Measurements from ENCODE around the gene PTPRA. TPM values are rescaled to one million over a fixed set of nuclear protein-coding genes. Genes with fewer than 3 reads are reported as not detected.

PTPRA gene
- total RNA-seq, 1 experiment from 2014 or later, result 56.9 TPM

- CTCF ChIA-PET, result interaction anchor here (0.6 kb wide), 1 partner anchor 129 kb away, joined by 4 read pairs; no protein-coding TSS in a partner anchor
Observed at GRCh38 chr20:3088031-3088430, 214.8 kb downstream of the PTPRA start.

More at GRCh38 chr20:3088031-3088430, 214.8 kb downstream of the PTPRA start:
- Histone ChIP-seq H3K27ac (ENCODE audit: low read depth, low read length, poor library complexity, severe bottlenecking) (no peak overlapping the region), H3K4me1 (ENCODE audit: insufficient read depth, low read length, poor library complexity, severe bottlenecking) (peaks cover under 1% of the 10 kb centered on the region), H3K9me3 (ENCODE audit: low read depth, low read length, poor library complexity, severe bottlenecking) (no peaks in the 10 kb centered on the region), H3K27me3 (replicated peaks; ENCODE audit: insufficient read depth, low read depth, low read length, poor library complexity) (peaks cover 11% of the 10 kb centered on the region), H3K36me3 (ENCODE audit: insufficient read depth, low read length, poor library complexity, severe bottlenecking) (no peaks in the 10 kb centered on the region), H3K4me3 (ENCODE audit: low read depth, low read length, poor library complexity, severe bottlenecking) (no peak overlapping the region)
- POLR2A ChIA-PET (ENCODE audit: low non-redundant PET), result no interaction called here
- TF ChIP-seq EZH2 (IDR thresholded peaks at IDR 0.05; ENCODE audit: borderline replicate concordance, low read depth, low read length, poor library complexity, severe bottlenecking) (no peak), CTCF (conservative IDR thresholded peaks at IDR 0.05; ENCODE audit: low read depth, low read length) (no peak)
- BruUV-seq (replicated peaks), result no TSS peak
- DNase-seq (ENCODE audit: low spot score), result no peak
- intact Hi-C loops (cut with micrococcal nuclease; ENCODE audit: unreplicated experiment), result no loop called here

Other genes with a start within 250 kb of the PTPRA start
- gene NOP56, start 220.8 kb upstream of the PTPRA start, total RNA-seq (2021), result 607 and 704 TPM in 2 replicates
- 135 and 146 TPM in 2 replicates for gene IDH3B, start 209.3 kb upstream of the PTPRA start, total RNA-seq (2021)
- gene EBF4, start 180.7 kb upstream of the PTPRA start, total RNA-seq (2021), result 0.52 and 1.2 TPM in 2 replicates
- 3.8 and 7.6 TPM in 2 replicates for gene CPXM1, start 72.9 kb upstream of the PTPRA start, total RNA-seq (2021)
- gene C20orf141, start 58.5 kb upstream of the PTPRA start, total RNA-seq (2021), result not detected in 2 replicates
- not detected in 2 replicates for gene TMEM239, start 57.1 kb upstream of the PTPRA start, total RNA-seq (2021)
- gene PCED1A, start 32.8 kb upstream of the PTPRA start, total RNA-seq (2021), result 32.8 and 42.0 TPM in 2 replicates
- gene VPS16, start 32.7 kb upstream of the PTPRA start, total RNA-seq (2021), result 37.8 and 39.1 TPM in 2 replicates
- gene GNRH2, start 170.1 kb downstream of the PTPRA start, total RNA-seq (2021), result 0.85 and 1.5 TPM in 2 replicates
- gene MRPS26, start 172.6 kb downstream of the PTPRA start, total RNA-seq (2021), result 73.4 and 77.7 TPM in 2 replicates
- not detected in 2 replicates for gene OXT, start 198.1 kb downstream of the PTPRA start, total RNA-seq (2021)
- gene AVP, start 211.2 kb downstream of the PTPRA start, total RNA-seq (2021), result not detected in 2 replicates